ENCODE data around the gene IRX1. TPM values are rescaled to one million over a fixed set of nuclear protein-coding genes. Genes with fewer than 3 reads are reported as not detected.

IRX1 gene
- not detected in 2 replicates for total RNA-seq

GRCh38 chr5:3595006-3595961 lies at the start of gene IRX1:
IRX1 (plus strand) TSS chr5:3595832; CDS start chr5:3596106, 274 bp downstream.

